WI38 (cell line): ENCODE data around the gene FLYWCH2.

Experiments
- H3K4me3 ChIP-seq: 2 replicates; pipeline ENCODE4 v1.5.1; 2011; ENCODE audit warnings: low read depth, mild to moderate bottlenecking, control low read depth, low read length
- TF ChIP-seq, protein P1 (sequence below): IDR thresholded peaks from 2 replicates; pipeline ENCODE4 v1.5.1; 2012; ENCODE audit warnings: low read depth, mild to moderate bottlenecking, control low read depth, low read length

FLYWCH2 gene

DNA sequence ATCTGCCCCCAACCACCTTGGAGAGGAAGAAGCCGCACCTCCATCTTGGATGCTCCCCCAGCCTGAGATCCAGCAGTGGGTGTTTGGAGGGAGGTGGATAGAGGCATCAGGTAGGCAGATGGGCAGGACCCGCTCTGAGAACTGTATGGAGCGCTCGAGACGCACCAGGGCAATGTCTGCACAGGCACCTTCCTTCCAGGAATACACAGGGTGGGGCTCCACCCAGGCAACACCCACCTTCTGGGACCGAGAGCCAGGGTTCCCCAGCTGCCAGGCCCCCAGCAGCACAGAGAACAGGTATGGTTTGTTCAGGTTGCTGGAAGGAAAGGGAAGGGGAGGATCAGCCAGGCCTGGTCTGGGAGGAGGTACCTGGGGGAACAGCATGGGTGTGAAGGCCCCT, 27.5 kb upstream of the FLYWCH2 start:
- TF ChIP-seq, protein P1, sequence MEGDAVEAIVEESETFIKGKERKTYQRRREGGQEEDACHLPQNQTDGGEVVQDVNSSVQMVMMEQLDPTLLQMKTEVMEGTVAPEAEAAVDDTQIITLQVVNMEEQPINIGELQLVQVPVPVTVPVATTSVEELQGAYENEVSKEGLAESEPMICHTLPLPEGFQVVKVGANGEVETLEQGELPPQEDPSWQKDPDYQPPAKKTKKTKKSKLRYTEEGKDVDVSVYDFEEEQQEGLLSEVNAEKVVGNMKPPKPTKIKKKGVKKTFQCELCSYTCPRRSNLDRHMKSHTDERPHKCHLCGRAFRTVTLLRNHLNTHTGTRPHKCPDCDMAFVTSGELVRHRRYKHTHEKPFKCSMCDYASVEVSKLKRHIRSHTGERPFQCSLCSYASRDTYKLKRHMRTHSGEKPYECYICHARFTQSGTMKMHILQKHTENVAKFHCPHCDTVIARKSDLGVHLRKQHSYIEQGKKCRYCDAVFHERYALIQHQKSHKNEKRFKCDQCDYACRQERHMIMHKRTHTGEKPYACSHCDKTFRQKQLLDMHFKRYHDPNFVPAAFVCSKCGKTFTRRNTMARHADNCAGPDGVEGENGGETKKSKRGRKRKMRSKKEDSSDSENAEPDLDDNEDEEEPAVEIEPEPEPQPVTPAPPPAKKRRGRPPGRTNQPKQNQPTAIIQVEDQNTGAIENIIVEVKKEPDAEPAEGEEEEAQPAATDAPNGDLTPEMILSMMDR: no peak
- no peak overlapping the region for H3K4me3 ChIP-seq

DNA sequence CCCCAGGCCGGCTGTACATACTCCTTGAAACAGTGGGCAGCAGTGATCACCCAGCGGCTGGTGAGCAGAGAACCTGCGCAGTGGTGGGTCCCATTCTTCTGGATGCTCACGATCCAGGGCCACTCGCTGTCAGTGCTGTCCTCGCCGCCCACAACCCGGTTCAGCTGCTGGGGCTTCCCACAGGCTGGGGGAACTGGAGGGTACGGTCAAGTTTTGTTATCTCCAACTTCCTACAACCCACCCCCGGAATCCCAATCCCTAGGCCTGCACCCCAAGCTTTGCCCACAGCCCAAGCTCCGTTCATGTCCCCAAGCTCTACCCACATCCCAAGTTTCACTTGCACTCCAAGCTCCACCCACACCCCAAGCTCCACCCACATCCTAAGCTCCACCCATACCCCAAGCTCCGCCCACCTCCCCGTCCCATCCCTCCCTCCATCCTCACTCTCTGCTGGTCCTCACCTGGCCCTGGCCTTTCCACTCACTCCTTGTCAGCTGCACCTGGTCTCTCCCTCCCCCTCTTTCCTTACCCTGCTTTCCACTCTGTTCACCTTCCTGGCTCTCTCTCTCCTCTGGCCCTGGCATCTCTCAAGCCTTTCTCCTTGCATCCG, 26.8 kb upstream of the FLYWCH2 start:
- TF ChIP-seq, protein P1: no peak
- H3K4me3 ChIP-seq: no peak overlapping the region

DNA sequence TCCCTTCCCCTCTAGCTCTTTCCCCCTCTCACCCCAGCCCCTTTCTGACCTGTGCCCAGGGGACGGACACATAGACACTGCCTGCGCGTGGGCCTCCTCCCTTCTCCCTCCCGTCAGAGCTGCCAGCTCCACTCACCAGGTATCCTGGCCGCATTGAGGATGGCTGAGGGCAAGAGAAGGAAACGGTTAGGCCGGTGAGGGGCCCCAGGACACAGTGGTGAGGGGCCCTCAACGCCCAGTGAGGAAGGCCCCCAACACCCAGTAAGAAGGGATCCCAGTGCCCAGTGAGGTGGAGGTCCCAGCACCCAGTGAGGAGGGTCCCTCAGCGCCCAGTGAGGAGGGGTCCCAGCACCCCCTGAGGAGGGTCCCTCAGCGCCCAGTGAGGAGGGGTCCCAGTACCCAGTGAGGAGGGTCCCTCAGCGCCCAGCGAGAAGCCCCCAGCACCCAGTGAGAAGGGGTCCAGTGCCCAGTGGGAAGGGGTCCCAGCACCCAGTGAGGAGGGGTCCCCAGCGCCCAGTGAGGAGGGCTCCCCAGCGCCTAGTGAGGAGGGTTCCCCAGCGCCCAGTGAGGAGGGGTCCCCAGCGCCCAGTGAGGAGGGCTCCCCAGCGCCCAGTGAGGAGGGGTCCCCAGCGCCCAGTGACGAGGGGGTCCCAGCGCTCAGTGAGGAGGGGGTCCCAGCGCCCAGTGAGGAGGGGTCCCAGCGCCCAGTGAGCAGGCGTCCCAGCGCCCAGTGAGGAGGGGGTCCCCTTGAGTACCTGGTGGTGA, 26.1 kb upstream of the FLYWCH2 start:
- TF ChIP-seq, protein P1: no peak

DNA sequence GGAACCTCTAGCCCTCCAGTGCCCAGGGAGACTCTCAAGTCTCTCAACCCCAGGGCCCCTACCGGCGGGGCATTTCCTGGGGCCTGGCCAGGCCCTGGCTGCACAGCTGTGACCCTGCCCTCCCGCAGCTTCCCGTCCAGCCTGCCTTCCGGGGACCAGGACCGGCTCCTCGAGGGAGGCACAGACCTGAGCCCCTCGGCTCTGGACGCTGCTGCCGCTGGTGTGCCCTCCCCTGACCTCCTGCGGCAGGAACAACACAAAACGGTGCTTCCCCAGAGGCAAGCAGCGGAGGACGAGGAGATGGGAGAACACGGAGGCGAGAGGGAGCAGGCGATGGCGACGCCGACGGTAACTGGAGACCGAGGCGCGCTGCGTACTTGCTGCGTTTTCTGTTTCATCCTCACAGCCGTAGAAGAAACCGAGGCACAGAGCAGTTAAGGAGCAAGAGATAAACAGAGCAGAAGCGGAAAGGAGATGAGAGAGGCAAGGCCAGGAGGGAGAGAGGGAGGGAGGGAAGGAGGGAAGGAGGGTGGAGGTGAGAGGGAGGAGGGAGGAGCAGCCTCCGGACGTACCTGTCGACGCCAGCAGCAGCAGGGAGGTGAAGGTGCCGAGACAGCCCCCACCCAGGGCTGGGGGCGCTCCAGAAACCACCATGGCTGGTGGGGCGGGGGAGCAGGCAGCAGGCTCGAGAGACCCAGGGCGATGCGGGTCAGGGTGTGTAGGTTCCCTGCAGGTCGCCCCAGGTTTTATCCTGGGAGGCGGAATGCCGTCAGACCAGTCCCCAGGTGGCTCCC, 25.4 kb upstream of the FLYWCH2 start, which contains the start of gene PRSS22:
TSS of gene PRSS22 (minus strand) at position 720 of the 794 bp plus-strand sequence. CDS start at position 654, 66 bp downstream.
- TF ChIP-seq, protein P1: no peak
- no peak within 1 kb of the TSS for H3K4me3 ChIP-seq

More for the DNA sequence above, 26.1 kb upstream of the FLYWCH2 start:
- H3K4me3 ChIP-seq: no peak overlapping the region

DNA sequence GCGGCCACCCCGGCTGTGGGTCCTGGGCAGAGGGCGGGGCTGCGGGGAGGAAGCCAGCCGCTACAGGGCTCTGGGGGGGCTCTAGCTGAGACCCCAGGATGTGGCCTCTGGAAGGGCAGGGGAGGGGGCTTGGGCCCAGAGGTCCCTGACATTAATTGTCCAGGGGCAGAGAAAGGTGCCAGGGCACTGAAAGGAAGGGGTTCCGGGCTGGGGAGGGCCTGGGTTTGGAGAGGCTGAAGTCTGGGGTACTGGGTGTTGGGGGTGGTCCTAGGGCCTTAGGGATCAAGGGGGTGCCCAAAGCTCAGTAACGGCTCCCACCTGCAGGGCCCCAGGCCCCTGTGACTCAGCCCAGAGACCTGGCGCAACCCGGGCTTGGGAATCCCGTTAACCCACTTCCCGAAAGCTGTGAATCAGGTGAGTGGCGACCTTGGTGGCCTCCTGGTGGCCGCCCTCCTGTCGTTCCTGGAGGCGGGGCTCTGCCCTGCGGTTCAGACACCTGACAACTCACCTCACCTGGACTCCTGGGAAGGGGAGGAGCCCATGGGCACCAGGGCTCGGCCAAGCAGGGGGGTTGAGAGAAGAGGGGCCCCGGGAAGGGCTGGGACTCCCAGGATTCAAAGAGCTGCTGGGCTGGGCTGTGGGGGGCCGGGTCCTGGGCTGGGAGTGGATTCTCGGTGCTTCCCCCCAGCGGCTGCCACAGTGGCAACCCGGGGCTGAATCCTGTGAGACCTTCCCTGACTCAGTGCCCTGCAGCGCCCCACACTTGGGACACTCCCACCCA, 24.6 kb upstream of the FLYWCH2 start:
- TF ChIP-seq, protein P1: no peak
- no peak overlapping the region for H3K4me3 ChIP-seq

DNA sequence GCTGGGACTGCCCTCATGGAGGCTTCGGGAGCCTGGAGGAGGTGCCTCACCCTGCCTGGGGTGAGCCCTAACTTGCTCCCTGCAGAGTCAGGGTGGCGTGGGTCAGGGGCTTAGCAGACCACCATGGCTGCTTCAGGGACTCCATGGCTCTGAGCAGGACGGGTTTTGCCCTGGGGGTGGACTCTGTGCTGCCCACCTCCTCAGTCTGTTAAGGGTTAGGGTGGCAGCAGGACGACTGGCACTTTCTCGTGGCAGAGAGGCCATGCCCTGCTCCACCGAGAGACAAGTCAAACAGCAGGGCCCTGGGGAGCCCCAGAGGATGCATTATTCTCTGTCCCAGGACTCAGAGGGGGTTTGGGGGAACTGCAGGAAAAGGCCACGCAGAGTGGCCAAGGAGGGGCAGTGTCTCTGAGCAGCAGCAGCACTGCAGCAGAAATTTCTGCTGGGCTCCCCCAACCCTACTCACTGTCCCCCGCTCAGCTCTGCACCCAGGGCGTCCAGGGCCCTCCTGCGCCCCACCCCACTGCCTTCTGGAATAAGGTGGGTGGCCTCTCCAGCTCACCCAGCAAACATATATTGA, 23.2 kb upstream of the FLYWCH2 start:
- no peak overlapping the region for H3K4me3 ChIP-seq
- TF ChIP-seq, protein P1: no peak
